KOPT-K1 (cell line): Measurements from ENCODE around the gene CYTH2.

ENCODE experiments used
- H3K27ac ChIP-seq: fragments of 200-600 bp; sonication (generic); 2 replicates; pipeline ENCODE4 v1.5.1; 2016; ENCODE audit warnings: antibody characterized with exemption, mild to moderate bottlenecking, low read depth, low read length; ENCODE audit not compliant: poor library complexity, severe bottlenecking
- H3K36me3 ChIP-seq: fragments of 200-600 bp; sonication (generic); 2 replicates; pipeline ENCODE4 v1.5.1; 2017; ENCODE audit warnings: antibody characterized with exemption, mild to moderate bottlenecking, low read length, moderate library complexity; ENCODE audit not compliant: insufficient read depth
- H3K9me3 ChIP-seq: fragments of 200-600 bp; sonication (generic); 2 replicates; pipeline ENCODE4 v1.5.1; 2017; ENCODE audit warnings: antibody characterized with exemption, low read length, mild to moderate bottlenecking; ENCODE audit not compliant: insufficient read depth, poor library complexity, severe bottlenecking

Gene CYTH2

DNA sequence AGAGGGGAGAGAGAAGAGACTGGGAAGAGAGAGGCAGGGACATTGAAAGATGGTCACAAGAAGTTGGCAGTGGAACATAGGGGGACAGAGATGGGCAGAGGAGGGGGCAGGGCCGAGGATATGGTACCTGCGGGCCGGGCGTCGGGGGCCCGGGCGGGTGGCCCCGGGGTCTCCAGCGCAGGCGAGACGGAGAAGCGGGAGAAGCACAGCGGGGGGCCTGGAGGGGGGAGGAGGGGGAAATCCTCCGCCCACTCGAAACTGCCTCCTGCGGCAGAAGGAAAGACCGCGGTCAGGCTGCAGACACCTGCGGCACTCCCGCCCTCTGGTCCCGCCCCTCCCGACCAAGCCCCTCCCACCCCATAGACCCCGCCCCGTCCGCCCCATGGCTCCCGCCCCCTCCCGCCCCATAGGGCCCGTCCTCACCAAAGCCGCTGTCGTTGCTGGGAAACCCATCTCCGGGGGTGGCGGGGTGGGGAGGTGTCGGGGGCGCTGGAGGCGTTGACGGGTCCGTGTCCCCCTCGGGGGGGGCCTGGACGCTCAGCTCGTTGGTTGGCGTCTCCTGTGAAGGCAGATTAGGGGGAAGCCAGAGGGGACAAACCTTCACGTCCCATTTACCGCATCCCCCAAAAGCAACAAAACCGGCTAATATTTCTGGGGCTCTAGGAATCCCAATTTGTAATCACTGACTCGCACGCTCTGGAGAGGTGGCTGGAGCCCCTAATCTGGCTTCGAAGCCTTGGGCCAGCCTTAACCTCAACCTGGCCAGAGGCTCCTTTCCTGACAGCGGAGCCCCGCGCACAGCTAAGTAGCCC, 22.0 kb downstream of the CYTH2 start:
- no peaks in the 10 kb centered on the region for H3K9me3 ChIP-seq
- H3K27ac ChIP-seq, result no peak overlapping the region
- H3K36me3 ChIP-seq, result no peaks in the 10 kb centered on the region

DNA sequence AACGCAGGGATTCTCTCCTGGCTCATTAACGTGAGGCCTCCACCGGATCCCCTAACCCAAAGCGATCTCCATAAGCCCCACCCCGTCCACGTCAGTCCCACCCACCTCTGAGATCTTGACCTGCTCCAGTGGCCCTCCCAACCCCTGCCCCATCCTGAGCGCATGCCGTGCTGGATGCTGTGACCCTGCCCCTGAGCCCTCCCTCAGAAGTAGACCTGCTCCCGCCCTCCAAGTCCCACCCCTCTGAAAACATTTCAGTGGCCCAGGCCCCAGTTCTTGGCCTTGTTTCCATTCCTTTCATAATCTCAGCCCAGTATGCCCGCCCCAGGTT, 22.6 kb downstream of the CYTH2 start:
- Histone ChIP-seq H3K27ac (no peak overlapping the region), H3K9me3 (no peaks in the 10 kb centered on the region), H3K36me3 (no peaks in the 10 kb centered on the region)

- Histone ChIP-seq H3K9me3 (no peaks in the 10 kb centered on the region), H3K27ac (no peak overlapping the region), H3K36me3 (no peaks in the 10 kb centered on the region)
Measured at GRCh38 chr19:48492925-48493717, 24.0 kb downstream of the CYTH2 start.

DNA sequence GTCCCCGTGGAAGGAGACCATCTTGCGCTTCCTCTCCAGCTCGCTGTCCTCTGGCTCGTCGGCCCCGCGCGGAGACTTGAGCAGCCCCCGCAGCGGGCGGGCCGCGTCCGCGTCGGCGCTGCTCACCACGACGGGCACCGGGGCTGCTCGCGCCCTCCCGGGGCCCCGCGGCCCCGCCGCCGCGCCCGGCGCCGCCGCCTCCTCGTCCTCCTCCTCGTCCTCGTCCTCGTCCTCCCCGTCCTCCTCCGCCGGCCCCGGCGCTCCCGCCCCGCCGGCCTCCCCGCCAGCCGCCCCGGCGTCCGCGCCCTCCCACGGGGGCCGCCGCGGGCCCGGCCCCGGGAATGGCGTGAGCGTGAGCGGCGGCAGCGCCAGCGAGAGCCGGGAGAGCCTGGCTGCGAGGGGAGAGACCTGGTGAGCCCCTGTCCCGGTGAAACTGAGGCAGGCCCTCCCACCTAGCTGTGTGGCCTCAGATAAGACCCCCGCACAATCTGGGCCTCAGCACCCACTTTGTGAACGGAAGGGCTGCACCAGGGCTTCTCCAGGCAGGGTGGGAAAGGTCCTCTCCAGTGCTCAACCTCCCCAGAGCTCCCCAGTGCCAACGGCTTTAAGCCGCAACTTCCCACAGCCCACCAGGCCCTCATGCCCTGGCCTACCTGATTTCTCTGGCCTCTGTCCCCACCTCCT, 24.7 kb downstream of the CYTH2 start:
- no peaks in the 10 kb centered on the region for H3K36me3 ChIP-seq
- no peak overlapping the region for H3K27ac ChIP-seq
- no peaks in the 10 kb centered on the region for H3K9me3 ChIP-seq

DNA sequence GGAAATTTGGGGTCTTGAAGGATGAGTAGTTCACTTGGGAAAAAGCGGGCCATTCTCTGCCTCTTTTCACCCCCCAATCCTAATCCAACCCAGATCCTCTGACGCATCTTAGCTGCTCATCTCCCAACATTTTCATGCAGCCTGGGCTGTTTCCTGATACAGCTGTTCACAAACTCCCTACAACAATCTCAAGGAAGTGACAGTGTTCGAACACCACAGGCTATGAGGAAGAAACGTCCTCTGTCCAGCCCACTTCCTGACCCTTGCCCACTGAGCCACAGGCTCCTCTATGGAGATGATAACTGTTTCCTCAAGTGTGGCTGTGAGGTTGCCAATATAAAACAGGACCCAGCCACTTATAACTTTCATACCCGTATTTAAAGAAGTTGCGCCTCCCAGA, 26.2 kb downstream of the CYTH2 start:
- no peaks in the 10 kb centered on the region for H3K9me3 ChIP-seq
- no peaks in the 10 kb centered on the region for H3K36me3 ChIP-seq
- no peak overlapping the region for H3K27ac ChIP-seq

GRCh38 chr19:48496959-48497727, 28.0 kb downstream of the CYTH2 start:
- H3K36me3 ChIP-seq, result no peaks in the 10 kb centered on the region
- H3K9me3 ChIP-seq, result no peaks in the 10 kb centered on the region
- no peak overlapping the region for H3K27ac ChIP-seq

GRCh38 chr19:48497728-48498594, 28.8 kb downstream of the CYTH2 start:
- Histone ChIP-seq H3K27ac (no peak overlapping the region), H3K36me3 (no peaks in the 10 kb centered on the region), H3K9me3 (no peaks in the 10 kb centered on the region)

GRCh38 chr19:48498595-48499311, 29.6 kb downstream of the CYTH2 start:
- Histone ChIP-seq H3K36me3 (no peaks in the 10 kb centered on the region), H3K27ac (no peak overlapping the region), H3K9me3 (no peaks in the 10 kb centered on the region)

- H3K9me3 ChIP-seq, result no peaks in the 10 kb centered on the region
- H3K27ac ChIP-seq, result no peak overlapping the region
- H3K36me3 ChIP-seq, result no peaks in the 10 kb centered on the region
Measured at GRCh38 chr19:48499316-48500090, 30.3 kb downstream of the CYTH2 start.

GRCh38 chr19:48500830-48501493, 31.8 kb downstream of the CYTH2 start:
- Histone ChIP-seq H3K36me3 (no peaks in the 10 kb centered on the region), H3K27ac (no peak overlapping the region), H3K9me3 (no peaks in the 10 kb centered on the region)

DNA sequence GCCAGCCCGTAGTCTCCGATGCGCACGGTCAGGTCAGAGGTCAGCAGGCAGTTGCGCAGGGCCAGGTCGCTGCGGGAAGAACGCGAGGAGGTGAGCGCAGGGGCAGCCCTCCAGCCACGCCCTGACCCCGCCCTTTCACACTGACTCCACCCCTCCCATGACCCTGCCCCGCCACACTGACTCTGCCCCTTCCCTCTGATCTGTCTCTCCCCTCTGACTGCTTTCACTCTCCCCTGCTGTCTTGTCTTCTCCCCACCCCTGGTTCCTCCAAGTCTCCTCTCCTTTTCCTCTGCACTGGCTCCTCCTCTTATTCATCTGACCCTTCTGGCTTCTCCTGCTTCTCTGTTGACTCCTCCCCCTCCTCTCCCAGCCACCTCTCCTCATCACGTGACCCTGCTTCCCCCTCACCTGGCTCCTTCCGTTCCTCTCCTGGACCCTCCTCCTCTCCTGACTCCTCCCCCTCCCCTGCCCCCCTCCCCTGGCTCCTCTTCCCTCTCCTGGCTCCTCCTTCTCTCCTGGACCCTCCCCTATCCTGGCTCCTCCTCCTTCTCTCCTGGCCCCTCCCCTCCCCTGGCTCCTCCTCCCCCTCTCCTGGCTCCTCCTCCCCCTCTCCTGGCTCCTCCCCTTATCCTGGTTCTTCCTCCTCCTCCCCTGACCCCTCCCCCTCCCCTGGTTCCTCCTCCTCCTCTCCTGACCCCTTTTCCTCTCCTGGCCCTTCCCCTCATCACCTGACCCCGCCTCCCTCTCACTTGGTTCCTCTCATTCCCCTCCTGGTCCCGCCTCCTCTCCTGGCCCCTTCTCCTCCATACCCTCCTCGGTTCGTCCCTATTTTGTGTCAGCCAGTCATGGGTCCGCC, 32.6 kb downstream of the CYTH2 start:
- Histone ChIP-seq H3K9me3 (no peaks in the 10 kb centered on the region), H3K36me3 (no peaks in the 10 kb centered on the region), H3K27ac (no peak overlapping the region)
